T-helper 1 cell treated with Interleukin-12 subunit alpha and Interleukin-12 subunit beta and Interleukin-4 antibody, amounts not matched to agents 30 ng/mL and 1 ng/mL, for 36 hours (primary cell): ENCODE results near the gene CCS. TPM values are rescaled to one million over a fixed set of nuclear protein-coding genes. Genes with fewer than 3 reads are reported as not detected.

Source experiments
- intact Hi-C: fragments of 100-400 bp; cut with micrococcal nuclease; formaldehyde crosslinking; loops from one replicate; pipeline ENCODE4 v1.15.1; 2024
- total RNA-seq: library from RNA; stranded (reverse); gene quantifications from 2 replicates; pipeline ENCODE4 v1.2.3, GENCODE V29; 2022

CCS gene
- total RNA-seq, 1 donor from 2014 or later, result 42.7 TPM

DNA sequence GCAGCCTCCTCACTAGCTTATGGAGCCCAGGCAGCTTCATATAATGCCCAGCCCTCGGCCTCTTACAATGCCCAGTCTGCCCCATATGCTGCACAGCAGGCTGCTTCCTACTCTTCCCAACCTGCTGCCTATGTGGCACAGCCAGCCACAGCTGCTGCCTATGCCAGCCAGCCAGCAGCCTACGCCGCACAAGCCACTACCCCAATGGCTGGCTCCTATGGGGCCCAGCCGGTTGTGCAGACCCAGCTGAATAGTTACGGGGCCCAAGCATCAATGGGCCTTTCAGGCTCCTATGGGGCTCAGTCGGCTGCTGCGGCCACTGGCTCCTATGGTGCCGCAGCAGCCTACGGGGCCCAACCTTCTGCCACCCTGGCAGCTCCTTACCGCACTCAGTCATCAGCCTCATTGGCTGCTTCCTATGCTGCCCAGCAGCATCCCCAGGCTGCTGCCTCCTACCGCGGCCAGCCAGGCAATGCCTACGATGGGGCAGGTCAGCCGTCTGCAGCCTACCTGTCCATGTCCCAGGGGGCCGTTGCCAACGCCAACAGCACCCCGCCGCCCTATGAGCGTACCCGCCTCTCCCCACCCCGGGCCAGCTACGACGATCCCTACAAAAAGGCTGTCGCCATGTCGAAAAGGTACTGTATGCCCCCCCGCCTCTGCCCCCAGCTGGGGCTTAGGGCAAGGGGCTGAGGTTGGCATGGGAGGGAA lies 32.2 kb downstream of the CCS start:
- intact Hi-C loops, result no loop called here

DNA sequence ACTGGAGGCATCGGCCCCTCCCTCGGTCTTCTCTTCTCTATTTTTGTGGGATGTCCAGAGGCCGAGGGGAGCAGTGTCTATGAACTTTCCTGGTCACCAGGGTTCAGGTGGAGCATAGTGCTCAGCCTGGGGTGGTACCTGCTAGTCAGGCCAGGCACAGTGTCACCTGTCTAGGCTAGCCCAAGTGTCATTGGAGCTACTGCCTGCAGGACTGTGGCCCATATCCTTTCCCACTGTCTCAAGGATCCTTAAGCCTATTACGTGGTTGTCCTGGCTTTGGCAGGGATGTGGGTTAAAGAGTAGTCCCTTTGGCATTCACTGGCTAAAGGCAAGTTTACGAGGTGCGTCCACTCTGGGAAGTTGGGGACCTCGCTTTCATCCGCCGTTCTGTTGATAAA lies 32.8 kb downstream of the CCS start:
- intact Hi-C loops, result no loop called here

DNA sequence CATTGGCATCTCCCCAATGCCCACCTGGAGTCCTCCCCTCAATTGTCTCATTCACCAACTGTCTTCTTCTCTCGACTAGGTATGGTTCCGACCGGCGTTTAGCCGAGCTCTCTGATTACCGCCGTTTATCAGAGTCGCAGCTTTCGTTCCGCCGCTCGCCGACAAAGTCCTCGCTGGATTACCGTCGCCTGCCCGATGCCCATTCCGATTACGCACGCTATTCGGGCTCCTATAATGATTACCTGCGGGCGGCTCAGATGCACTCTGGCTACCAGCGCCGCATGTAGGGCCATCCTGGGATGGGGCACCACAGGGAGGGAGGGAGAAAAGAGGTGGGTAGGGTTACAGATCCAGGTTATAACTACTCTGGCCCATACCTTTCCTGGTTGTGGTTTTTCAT lies 33.4 kb downstream of the CCS start:
- intact Hi-C loops, result no loop called here

DNA sequence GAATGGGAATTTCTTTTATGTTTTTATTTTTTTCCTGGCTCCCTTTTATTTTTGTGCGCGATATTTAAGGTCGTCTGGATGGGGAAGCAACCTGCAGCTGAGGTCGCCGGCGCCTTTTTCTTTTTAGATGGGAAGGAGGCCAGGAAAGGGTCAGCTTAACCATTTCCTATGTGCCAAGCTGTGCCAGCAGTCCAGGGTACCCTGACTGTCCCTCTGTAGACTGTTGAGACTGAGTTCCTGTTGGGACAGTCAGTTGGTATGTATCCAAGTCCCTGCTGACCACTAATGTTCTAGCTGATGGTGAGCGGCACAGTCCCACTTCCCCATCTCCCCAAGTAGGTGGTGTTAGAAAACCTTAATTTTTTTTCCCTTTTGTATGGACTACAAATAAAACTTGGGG lies 33.9 kb downstream of the CCS start:
- intact Hi-C loops, result no loop called here

DNA sequence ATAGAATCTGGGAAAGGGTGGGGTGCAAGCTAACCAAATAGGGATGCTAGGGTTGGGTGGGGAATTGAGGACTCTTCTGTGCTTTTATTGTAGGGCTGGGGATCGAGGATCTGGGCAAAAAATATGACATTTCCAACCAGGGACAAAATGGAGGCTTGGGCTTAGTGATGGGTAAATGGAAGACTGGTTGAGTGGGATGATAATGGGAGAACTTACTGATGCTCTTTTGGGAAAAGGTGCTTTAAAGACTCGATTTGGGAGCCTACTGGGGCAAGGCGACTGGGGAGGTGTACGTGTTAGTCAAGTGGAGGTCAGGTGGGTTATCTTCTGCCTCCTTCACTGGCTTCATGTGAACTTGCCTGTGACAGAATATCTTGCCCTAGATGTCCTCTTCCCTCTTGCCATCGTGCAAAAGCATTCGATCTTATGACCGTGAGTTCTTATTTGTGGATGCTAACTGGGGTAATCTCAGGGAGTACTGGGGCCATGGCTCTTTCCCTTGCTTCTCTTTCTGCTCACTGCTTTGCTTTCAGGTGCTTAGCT lies 35.1 kb downstream of the CCS start:
- intact Hi-C loops, result no loop called here

DNA sequence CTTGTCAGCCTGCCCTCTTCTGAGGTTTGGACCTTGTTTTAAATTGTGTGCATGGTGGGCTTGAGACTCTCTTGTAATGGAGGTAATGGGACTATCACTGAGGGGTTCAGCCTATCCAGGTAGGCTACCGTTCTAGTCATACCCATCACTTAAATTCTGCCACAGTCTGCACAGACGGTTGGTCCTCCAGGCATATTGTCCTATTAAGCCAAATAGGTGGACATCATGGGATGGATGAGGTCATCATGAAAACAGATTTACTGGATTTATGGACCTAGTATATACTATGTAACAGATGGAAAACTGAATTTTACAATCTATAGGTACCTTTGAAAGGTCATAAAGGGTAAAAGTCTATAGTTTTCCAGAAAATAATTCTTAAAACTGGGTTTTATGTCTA lies 36.4 kb downstream of the CCS start:
- intact Hi-C loops, result no loop called here

DNA sequence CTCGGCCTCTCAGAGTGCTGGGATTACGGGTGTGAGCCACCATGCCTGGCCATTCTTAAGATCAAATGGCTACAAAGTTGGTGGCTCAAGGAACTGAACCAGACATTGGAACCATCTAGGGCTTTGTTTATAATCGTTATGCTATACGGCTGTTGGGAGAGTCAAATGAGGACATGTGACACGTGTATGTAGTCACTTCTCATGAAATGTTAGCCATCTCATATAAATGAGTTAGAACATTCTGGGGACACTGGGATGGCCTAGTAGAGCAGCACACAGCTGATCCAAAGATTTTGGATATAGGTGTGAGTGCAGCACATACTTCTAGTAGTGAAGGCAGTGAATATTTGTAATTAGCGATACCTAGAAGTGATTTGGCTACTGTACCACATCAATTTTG lies 38.9 kb downstream of the CCS start:
- intact Hi-C loops, result loop anchor here (10.0 kb wide), 1 partner anchor 567 kb away; no protein-coding TSS in a partner anchor

DNA sequence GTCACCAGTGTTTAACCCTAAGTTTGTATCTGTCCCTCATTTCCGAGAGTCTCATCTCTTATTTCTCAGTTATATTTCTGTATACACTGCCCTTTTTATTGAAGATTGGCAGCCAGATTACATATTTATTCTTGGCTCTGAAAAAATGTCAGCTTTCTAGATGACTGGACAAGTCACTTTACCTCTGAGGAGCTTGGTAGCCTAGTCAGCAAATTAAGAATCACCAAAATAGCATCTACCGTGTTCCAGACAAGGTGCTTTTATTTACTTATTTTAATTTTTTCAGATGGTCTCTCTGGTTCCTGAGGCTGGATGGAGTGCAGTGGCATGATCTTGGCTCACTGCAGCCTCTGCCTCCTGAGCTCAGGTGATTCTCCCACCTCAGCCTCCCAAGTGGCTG lies 40.0 kb downstream of the CCS start:
- intact Hi-C loops, result loop anchor here (10.0 kb wide), 1 partner anchor 568 kb away; no protein-coding TSS in a partner anchor

DNA sequence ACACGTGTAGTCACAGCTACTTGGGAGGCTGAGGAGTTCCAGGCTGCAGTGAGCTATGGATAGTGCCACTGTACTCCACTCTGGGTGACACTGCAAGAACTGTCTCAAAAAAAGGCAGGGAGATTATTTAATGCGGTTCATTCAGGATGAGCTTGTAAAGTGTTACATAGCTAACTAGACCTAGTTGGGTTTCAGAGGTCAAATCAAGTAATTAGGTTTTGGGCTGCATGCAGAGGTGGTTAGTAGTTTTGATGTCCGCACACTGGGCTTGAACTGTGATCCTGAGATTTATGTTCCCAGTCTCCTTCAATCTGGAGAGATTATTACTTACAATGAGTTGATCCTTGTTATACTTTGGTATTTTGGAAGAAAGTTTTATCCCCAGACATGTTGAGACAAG lies 43.4 kb downstream of the CCS start:
- intact Hi-C loops, result loop anchor here (10.0 kb wide), 1 partner anchor 572 kb away; no protein-coding TSS in a partner anchor

DNA sequence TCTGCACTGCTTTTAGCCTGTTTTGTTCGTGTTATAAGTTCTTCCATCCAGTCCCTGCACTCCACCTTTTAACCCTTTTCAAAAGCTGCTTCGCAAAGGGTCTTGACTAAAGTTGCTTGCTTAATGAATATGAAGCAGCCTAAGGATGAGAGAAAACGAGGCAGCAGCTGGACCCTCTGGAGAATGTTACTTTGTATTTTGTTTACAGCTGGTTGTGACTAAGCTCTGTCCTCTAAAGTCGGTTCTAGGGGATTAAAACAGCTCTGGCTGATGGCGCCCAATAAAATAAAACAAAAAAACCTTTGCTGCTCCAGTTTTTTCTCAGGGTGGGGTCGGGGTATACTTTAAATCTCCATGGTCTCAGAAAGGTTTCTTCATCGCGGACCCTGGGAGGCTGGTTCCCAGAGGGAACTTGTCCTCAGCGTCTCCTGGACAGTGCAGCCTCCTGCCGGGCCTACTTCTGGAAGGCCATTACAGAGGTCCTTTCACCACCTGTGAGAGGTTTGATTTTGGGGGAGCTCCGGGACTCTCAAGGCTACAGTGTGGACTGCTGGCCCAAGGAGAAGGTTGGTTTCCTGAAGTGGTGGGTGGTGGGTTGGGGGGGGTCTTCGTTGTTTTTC lies 44.7 kb downstream of the CCS start:
- intact Hi-C loops, result loop anchor here (1.0 to 10.0 kb wide), 11 partner anchors 21 to 676 kb away; partner anchors contain the start of genes ACTN3, CCDC87, CCS and PELI3

DNA sequence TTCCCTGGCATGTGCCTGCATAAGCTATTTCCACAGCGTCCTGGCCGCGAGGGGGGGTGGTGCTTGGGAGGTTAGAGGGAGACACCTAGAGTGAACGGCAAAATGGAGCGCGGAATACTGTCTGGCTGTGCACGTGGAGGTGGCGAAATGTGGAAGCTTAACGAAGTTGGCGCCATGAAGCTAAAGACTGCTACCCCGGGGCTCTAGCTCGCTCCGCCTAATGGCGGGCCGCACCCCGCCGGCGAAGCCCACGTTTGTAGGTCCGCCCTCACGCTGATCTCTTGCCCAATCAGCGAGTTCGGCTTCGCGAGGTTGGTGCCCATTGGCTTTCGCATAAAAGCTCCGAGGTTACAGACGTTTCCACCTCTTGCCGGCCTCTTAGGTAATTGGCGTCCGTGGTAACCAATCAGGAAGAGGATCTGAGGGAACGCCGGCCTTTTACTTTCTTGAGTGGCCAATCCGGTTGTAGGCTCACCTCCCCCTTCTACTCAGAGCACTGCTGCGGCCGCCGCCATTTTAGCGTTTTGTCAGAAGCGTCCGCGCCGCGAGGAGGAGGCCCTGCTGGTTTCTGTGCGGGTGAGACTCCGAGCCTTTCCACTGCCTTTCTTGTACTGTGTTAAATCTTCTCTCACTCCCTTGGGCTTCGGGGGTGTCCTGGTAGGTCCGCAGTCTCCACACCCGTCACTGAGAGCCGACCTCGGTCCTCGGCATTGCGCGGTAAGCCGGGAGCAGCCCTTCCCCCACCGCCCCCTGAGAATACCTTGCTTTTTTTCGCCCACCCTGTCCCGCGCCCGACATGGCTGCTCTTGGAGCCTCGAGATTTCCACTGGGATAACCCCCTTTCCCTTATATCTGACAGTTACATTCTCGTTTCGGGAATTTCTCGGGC lies 45.4 kb downstream of the CCS start, which contains the start of gene RBM4:
Gene RBM4 (plus strand): TSS at position 527 of the 889 bp plus-strand sequence. CDS start 1,009 bp downstream, outside the sequence.
- intact Hi-C loops, result loop anchor here (1.0 to 10.0 kb wide), 12 partner anchors 22 to 677 kb away; partner anchors contain the start of genes ACTN3, CCDC87, CCS and PELI3

DNA sequence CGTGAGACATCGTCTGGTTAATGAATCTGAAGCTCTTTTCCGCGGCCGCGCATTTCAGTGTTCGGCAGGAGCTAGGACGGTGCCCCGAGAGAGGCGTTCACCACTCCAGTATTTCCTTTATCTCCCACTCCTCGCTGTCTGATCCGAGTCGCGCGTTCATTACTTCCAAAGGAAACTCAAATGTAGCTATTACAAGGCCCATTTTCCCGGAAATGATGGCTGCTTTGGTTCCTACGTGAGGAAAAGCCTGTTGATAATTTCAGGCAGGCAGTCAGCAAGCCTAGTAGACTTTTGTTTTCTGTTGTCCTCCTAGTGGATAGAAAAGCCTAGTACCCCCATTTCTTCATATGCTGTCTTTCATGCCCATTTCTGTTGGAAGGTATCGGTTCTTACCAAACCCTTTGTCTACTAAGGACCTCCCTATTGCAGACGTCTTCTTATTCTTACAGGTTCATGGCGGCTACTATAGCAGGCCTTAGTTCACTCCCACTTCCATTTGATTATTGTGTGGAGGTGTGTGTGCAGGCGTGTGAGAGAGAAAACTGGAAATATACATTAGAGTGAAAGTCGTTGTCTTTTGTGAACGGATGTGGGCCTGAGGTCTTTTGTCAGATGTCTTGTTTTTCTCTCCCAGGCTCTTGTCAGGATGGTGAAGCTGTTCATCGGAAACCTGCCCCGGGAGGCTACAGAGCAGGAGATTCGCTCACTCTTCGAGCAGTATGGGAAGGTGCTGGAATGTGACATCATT lies 46.3 kb downstream of the CCS start:
- intact Hi-C loops, result loop anchor here (1.0 to 10.0 kb wide), 3 partner anchors 105 to 574 kb away; partner anchors contain the start of gene PELI3

DNA sequence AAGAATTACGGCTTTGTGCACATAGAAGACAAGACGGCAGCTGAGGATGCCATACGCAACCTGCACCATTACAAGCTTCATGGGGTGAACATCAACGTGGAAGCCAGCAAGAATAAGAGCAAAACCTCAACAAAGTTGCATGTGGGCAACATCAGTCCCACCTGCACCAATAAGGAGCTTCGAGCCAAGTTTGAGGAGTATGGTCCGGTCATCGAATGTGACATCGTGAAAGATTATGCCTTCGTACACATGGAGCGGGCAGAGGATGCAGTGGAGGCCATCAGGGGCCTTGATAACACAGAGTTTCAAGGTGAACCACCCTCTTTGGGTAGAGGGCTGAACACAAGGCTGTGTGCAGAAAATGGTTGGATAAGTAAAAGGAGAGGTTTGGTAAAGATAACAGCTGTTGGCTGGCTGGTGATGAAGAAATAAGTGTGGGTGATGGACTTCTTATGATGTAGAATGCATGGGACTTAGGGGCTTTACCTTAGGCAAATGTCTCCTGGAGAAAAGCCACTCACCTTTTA lies 46.9 kb downstream of the CCS start:
- intact Hi-C loops, result loop anchor here (1.0 to 10.0 kb wide), 3 partner anchors 104 to 575 kb away; partner anchors contain the start of gene PELI3

DNA sequence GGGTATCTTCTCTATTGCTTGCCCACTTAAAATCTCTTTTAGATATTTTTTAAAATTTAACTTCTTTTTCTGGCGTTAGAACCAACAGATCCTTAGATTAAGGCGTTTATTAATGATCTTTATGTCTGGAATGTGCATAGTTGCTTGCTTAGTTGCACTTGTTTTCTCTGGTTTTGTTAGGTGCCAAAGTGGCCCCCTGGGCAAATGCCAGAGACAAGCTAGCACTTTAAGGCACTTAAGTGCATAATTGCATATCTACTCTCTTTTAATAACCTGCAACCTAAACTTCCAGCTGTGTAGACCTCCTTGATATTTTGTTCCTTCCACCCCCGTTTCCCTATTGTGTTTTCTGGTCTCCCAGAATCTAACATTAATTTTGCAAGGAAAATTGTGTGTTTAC lies 48.8 kb downstream of the CCS start:
- intact Hi-C loops, result no loop called here

DNA sequence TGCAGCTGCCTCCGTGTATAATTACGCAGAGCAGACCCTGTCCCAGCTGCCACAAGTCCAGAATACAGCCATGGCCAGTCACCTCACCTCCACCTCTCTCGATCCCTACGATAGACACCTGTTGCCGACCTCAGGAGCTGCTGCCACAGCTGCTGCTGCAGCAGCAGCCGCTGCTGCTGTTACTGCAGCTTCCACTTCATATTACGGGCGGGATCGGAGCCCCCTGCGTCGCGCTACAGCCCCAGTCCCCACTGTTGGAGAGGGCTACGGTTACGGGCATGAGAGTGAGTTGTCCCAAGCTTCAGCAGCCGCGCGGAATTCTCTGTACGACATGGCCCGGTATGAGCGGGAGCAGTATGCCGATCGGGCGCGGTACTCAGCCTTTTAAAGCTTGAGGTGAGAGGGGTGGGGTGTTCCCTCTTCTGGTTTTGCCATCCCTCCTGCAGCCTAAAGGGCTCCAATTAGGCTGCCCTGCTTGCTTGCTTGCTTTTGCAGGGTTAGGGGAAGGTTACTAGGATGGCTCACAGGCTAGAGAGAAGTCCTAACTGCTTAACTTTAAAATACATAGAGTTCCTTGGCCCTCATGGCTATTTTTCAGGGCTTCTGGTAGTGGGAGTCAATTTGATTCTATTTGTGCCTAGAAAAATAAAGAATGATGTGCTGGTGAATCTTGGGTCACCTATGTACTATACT lies 50.9 kb downstream of the CCS start:
- intact Hi-C loops, result no loop called here

DNA sequence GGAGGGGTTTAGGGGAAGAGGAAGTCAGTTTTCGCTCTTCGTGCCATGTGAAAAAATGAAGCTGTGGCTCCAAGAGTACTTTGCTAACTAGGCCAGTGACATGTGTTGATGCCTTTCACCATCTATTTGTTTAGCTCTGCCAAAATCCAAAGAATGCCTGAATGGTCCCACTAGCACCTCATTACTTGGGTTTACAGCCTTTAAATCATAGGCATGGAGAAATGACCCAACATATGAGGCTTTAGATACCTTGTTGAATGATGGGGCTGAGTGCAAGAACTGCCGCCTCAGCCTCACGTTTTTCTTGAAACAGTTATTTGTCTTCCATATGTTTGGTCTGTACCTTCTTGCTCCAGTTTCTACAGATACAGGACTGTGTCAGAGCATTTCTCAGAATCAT lies 53.8 kb downstream of the CCS start:
- intact Hi-C loops, result no loop called here

DNA sequence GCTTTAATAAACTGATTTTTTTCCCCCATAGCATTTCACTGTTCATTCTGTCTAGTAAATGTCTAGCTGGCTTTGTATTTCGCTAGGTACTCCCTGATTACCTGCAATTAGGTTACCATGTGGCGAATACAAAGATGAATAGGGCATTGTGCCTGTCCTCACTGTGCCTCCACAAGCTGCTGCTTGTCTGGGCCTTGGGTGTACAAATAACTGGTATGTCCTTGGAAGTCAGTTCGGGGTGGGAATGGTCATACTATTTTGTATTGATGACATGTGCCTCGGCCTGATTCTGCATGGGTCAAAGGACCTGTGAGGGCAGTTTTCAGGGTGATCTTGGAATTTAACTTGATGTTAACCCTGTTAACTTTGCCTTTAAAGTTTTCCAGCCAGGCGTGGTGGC lies 56.9 kb downstream of the CCS start:
- intact Hi-C loops, result loop anchor here (2.0 kb wide), 1 partner anchor 13 kb away; no protein-coding TSS in a partner anchor

DNA sequence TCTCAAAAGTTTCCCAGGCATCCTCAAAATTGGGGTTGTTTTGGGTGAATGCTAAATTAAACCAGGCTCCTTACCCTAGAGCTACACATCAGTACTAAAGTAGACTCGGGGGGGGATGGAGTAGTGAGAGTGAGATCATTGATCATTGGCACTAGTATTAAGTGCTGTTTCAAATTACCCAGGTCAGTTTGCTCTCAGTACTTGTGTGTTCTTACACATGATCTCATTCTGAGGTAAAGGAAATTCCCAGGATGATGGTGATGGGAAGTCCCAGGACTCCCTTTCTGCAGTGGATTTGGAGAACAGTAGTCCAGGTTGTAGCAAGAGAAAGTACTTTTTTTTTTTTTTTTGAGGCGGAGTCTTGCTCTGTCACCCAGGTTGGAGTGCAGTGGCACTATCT lies 58.0 kb downstream of the CCS start:
- intact Hi-C loops, result no loop called here

DNA sequence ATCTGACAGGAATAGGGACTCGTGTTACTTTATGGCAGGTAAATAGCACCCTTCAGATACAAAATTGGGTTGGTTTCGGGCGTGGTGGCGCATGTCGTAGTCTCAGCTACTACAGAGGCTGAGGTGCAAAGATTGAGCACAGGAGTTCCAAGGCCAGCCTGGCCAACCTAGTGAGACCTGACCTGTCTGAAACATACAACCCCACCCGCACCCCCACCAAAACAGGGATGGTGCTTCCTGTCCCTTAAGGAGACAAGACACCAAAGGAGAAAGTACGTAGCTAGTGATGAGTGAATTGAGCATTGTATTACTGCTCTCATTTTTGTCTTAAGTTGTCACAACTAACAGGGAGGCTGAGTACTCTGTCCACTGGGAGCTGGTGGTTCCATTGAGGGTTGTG lies 59.7 kb downstream of the CCS start:
- intact Hi-C loops, result no loop called here

DNA sequence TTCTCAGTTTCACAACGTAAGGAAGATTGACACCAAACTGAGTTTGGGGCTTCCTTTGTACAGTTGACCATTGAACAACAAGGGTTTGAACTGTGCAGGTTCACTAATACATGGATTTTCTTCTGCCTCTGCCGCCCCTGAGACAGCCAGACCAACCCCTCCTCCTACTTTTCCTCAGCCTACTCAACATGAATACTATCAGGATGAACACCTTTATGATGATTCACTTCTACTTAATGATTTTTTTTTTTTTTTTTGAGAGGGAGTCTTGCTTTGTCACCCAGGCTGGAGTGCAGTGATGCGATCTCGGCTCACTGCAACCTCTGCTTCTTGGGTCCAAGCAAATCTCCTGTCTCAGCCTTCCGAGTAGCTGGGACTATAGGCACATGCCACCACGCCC lies 60.1 kb downstream of the CCS start:
- intact Hi-C loops, result no loop called here
